Pancreas (tissue), 10 donors: ENCODE results near the gene SFMBT2. TPM values are rescaled to one million over a fixed set of nuclear protein-coding genes. Genes with fewer than 3 reads are reported as not detected.
"Not testable (repeated sequence)": the region's sequence is repeated elsewhere in the genome, so short reads cannot be mapped to it uniquely, and the experiment has no call there.

Experiments used
- ATAC-seq, 4 donors: fragments of 200-7000 bp; cut with Tn5 transposase; one replicate each; pipeline versions ENCODE4 v1.8.0 to v1.9.1; 2020; ENCODE audit warnings: mild to moderate bottlenecking in 4 of 4, moderate library complexity in 4 of 4
- DNase-seq, 6 donors: peaks; one replicate each; pipeline ENCODE4 v3.0.0-alpha.2; 2020
- FAIRE-seq: peaks from 2 replicates; lab custom pipeline; 2012; peaks lifted over from hg19 to GRCh38; lab: Jason Lieb, UNC
- H3K27ac ChIP-seq, 4 donors: fragments of 200-600 bp; sonication (generic); 1 replicate in 3 of 4; 2 replicates in 1 of 4; pipeline versions ENCODE4 v1.5.0 to v1.8.0; 2020
- H3K27me3 ChIP-seq, 4 donors: fragments of 200-600 bp; one replicate each; pipeline ENCODE4 v1.8.0; 2021
- H3K36me3 ChIP-seq, 3 donors: fragments of 200-600 bp; sonication (generic) in 1 of 3; one replicate each; pipeline versions ENCODE4 v1.5.0 to v1.8.0; 2020 to 2021
- H3K4me1 ChIP-seq, 3 donors: fragments of 200-600 bp; one replicate each; pipeline ENCODE4 v1.8.0; 2021
- H3K4me3 ChIP-seq, 4 donors: fragments of 200-600 bp; sonication (generic) in 2 of 4; one replicate each; pipeline versions ENCODE4 v1.5.0 to v1.8.0; 2020 to 2021
- H3K9me3 ChIP-seq, 4 donors: fragments of 200-600 bp; one replicate each; pipeline ENCODE4 v1.8.0; 2021
- WGBS, 2 donors: extraction: QIAGEN DNeasy Blood & Tissue Kit; methylation state at CpG; one replicate each; pipeline ENCODE4 v1.1.7; 2013; 5-methylcytosine and 5-hydroxymethylcytosine counted together
- intact Hi-C, 3 donors: fragments of 100-400 bp; cut with DNase I; formaldehyde crosslinking; loops; one replicate each; pipeline versions ENCODE4 v1.11.1 to v1.14.2; 2022
- polyA plus RNA-seq, 2 donors: library from polyadenylated mRNA; stranded (reverse); fragments of 200-250 nt; gene quantifications; one replicate each; pipeline ENCODE4 v1.2.3, GENCODE V29; 2013
- total RNA-seq, 6 donors: library from RNA; stranded (reverse); fragmentation: NEBNext Ultra II Directional in 4 of 6; extraction: Animal tissue kit (Norgen Biotek cat#: 25700) in 4 of 6; gene quantifications; one replicate each; pipeline versions ENCODE4 v1.2.1 to v1.2.4, GENCODE V29; 2021 to 2023
- TF ChIP-seq, protein P1 (sequence below), 4 donors: fragments of 200-600 bp; sonication (generic) in 3 of 4; IDR thresholded peaks; one replicate each; pipeline versions ENCODE4 v1.5.0 to v1.8.0; 2021; ENCODE audit warnings: antibody characterized with exemption in 4 of 4
- donor health status: healthy with polysubstance abuse.
- donor health status: DM: no; HTN: no; CAD: no; lungs with moderate emphysema.
- donor health status: DM: no; HTN: no; CAD: no.
- donor health status: control.
- donor health status: control.
- donor health status: Bipolar disorder and iron deficiency.
- donor health status: DM: yes; HTN: yes; CAD: no.
- donor health status: DM: no; HTN: no; CAD: no.
- donor health status: DM: no; HTN: no; CAD: no.
- donor health status: DM: yes; HTN: yes; CAD: no.

The SFMBT2 gene
- total and polyA plus RNA-seq, 8 donors: 0.65 to 9.4 (median 1.9) TPM

DNA sequence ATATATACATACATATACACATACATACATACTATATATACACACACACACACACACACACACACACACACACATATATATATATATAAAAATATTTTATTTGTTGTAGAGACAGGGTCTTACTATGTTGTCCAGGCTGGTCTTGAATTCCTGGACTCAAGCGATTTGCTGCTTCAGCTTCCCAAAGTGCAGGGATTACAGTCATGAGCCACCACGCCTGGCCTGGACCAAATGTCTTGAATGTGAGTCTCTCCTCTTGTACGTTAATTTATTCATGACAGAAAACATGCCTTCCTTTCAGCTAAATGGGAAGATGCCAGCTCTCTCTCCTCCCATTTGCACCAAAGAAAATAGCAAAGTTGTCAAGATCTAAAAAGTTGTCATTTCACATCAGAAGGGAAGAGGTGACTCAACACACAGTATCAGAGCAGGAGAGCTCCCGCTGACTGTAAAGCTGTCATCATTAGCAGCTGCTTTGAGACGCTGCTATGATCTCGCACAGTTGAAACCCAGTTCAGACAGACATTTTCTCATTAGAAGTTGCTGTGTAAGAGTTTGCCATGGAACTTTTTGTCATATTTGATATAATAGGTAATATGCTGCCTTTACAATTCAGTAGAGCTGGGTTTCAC, 224.3 kb downstream of the SFMBT2 start:
- no peak for DNase-seq
- intact Hi-C loops: no loop called here
- no peak for FAIRE-seq
- H3K9me3 ChIP-seq: no peaks in the 10 kb centered on the region
- no peaks in the 10 kb centered on the region for H3K4me1 ChIP-seq
- H3K36me3 ChIP-seq: no peaks in the 10 kb centered on the region
- TF ChIP-seq, protein P1, sequence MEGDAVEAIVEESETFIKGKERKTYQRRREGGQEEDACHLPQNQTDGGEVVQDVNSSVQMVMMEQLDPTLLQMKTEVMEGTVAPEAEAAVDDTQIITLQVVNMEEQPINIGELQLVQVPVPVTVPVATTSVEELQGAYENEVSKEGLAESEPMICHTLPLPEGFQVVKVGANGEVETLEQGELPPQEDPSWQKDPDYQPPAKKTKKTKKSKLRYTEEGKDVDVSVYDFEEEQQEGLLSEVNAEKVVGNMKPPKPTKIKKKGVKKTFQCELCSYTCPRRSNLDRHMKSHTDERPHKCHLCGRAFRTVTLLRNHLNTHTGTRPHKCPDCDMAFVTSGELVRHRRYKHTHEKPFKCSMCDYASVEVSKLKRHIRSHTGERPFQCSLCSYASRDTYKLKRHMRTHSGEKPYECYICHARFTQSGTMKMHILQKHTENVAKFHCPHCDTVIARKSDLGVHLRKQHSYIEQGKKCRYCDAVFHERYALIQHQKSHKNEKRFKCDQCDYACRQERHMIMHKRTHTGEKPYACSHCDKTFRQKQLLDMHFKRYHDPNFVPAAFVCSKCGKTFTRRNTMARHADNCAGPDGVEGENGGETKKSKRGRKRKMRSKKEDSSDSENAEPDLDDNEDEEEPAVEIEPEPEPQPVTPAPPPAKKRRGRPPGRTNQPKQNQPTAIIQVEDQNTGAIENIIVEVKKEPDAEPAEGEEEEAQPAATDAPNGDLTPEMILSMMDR (IDR thresholded peaks at IDR 0.05): no peak
- no peak overlapping the region for H3K4me3 ChIP-seq
- H3K27ac ChIP-seq: no peak overlapping the region
- ATAC-seq: no peak
- no peaks in the 10 kb centered on the region for H3K27me3 ChIP-seq
- 80 to 89% methylated on average over 6 of the region's 6 CpGs for WGBS, 2 donors

- TF ChIP-seq, protein P1 (IDR thresholded peaks at IDR 0.05): no peak
- Histone ChIP-seq H3K27ac (no peak overlapping the region), H3K4me3 (no peak overlapping the region), H3K9me3 (no peaks in the 10 kb centered on the region), H3K36me3 (no peaks in the 10 kb centered on the region), H3K4me1 (no peaks in the 10 kb centered on the region), H3K27me3 (no peaks in the 10 kb centered on the region)
- DNase-seq: no peak
- intact Hi-C loops: no loop called here
- FAIRE-seq: no peak
- WGBS, 2 donors: 69 to 82% methylated on average over 4 of the region's 4 CpGs
- ATAC-seq: no peak
These were observed 225.5 kb downstream of the SFMBT2 start for GRCh38 chr10:7185367-7185690.

DNA sequence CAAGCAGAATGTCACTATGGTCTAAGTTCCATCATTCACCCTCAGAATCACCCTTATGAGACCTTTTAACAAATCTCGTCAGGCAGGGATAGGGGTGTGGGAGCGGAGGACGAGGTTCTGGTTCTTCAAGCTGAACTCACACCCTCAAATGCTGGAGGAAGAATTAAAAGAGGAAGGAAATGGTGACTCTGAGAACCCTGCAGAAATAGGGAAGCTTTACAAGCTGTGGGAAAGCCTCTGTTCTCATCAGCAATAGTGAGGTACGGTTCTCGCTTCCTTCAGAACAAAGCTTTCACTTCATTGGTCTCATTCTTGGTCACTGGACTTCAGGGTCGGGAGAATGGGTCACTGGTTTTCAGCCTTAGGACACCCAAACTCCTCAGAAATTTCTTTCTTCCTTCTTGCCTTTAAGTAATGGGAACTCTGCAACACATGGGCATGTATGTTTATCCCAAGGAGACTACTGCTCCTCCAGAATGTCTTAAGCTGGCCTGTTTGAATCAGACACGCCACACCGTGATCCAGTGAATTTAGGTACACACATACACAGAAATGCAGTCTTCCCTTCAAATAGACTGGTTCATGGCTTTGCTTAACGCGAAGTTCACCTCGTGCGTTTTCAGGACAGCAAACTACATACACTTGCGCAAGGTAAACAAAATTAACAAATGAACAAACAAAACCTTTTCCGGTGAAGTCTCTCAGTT, 226.0 kb downstream of the SFMBT2 start:
- peak in 3 of 4 donors; percentile 31 to 80 (median 57) for ATAC-seq
- no peak overlapping the region for H3K27ac ChIP-seq
- H3K36me3 ChIP-seq: no peaks in the 10 kb centered on the region
- peak in 1 of 6 donors; percentile 23 for DNase-seq
- no peaks in the 10 kb centered on the region for H3K4me1 ChIP-seq
- H3K4me3 ChIP-seq: no peak overlapping the region
- TF ChIP-seq, protein P1 (IDR thresholded peaks at IDR 0.05): no peak
- no peak for FAIRE-seq
- no peaks in the 10 kb centered on the region for H3K27me3 ChIP-seq
- no peaks in the 10 kb centered on the region for H3K9me3 ChIP-seq
- WGBS, 2 donors: 65 to 78% methylated on average over 14 of the region's 14 CpGs
- intact Hi-C loops: no loop called here

- intact Hi-C loops, FAIRE-seq, H3K4me1 ChIP-seq, H3K36me3 ChIP-seq, H3K4me3 ChIP-seq, DNase-seq, H3K27me3 ChIP-seq, H3K27ac ChIP-seq, H3K9me3 ChIP-seq, ATAC-seq: not testable (repeated sequence)
- 66 to 81% methylated on average over 2 of the region's 2 CpGs for WGBS, 2 donors
These were observed 226.7 kb downstream of the SFMBT2 start for GRCh38 chr10:7184116-7184515.

DNA sequence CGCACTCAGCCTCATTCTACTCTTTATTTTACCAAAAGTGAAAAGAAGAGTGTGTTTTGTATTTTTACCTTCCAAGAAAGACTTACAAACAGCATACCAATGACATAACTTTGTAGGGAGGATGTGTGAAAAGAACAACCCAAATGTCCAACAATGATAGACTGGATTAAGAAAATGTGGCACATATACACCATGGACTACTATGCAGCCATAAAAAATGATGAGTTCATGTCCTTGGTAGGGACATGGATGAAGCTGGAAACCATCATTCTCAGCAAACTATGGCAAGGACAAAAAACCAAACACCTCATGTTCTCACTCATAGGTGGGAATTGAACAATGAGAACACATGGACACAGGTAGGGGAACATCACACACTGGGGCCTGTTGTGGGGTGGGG, 228.5 kb downstream of the SFMBT2 start:
- FAIRE-seq, H3K4me3 ChIP-seq, H3K9me3 ChIP-seq, DNase-seq, H3K4me1 ChIP-seq, intact Hi-C loops, ATAC-seq, H3K27ac ChIP-seq, H3K36me3 ChIP-seq, H3K27me3 ChIP-seq: not testable (repeated sequence)
- WGBS, 2 donors: 61 to 80% methylated on average over 1 of the region's 1 CpG

GRCh38 chr10:7181420-7181819, 229.4 kb downstream of the SFMBT2 start:
- WGBS, 2 donors: 71 to 91% methylated on average over 2 of the region's 2 CpGs
- Histone ChIP-seq H3K36me3 (no peaks in the 10 kb centered on the region), H3K4me1 (no peaks in the 10 kb centered on the region), H3K27me3 (no peaks in the 10 kb centered on the region), H3K9me3 (no peaks in the 10 kb centered on the region), H3K4me3 (no peak overlapping the region), H3K27ac (no peak overlapping the region)
- intact Hi-C loops: no loop called here
- DNase-seq (no peak), FAIRE-seq (no peak), ATAC-seq (no peak)
- TF ChIP-seq, protein P1 (IDR thresholded peaks at IDR 0.05): no peak
